Colonic mucosa (tissue), 4 donors: ENCODE measurements around the gene PCDHGB4. TPM values are rescaled to one million over a fixed set of nuclear protein-coding genes. Genes with fewer than 3 reads are reported as not detected.
"Not testable (repeated sequence)": the region's sequence is repeated elsewhere in the genome, so short reads cannot be mapped to it uniquely, and the experiment has no call there.

Source experiments
- DNase-seq: peaks from one replicate; pipeline ENCODE4 v3.0.0-alpha.2; 2020
- H3K27ac ChIP-seq: fragments of 200-600 bp; one replicate; pipeline ENCODE4 v1.8.0; 2021
- H3K27me3 ChIP-seq: fragments of 200-600 bp; one replicate; pipeline ENCODE4 v1.8.0; 2021
- H3K36me3 ChIP-seq: fragments of 200-600 bp; one replicate; pipeline ENCODE4 v1.8.0; 2021
- H3K4me1 ChIP-seq: fragments of 200-600 bp; one replicate; pipeline ENCODE4 v1.8.0; 2021; ENCODE audit warnings: mild to moderate bottlenecking
- H3K4me3 ChIP-seq: fragments of 200-600 bp; one replicate; pipeline ENCODE4 v1.8.0; 2021
- H3K9ac ChIP-seq, 2 donors: one replicate each; pipeline ENCODE4 v1.7.0; 2013; ENCODE audit warnings: control low read depth in 2 of 2, low read depth in 2 of 2, low read length in 2 of 2
- H3K9me3 ChIP-seq: fragments of 200-600 bp; one replicate; pipeline ENCODE4 v1.8.0; 2021
- intact Hi-C: fragments of 100-400 bp; cut with DNase I; formaldehyde crosslinking; loops from one replicate; pipeline ENCODE4 v1.14.1; 2022
- total RNA-seq, 2 donors: library from RNA; stranded (reverse); fragmentation: NEBNext Ultra II Directional in 1 of 2; extraction: Animal tissue kit (Norgen Biotek cat#: 25700) in 1 of 2; gene quantifications; one replicate each; pipeline ENCODE4 v1.2.1, GENCODE V29; 2021
- TF ChIP-seq, protein P1 (sequence below): fragments of 200-600 bp; IDR thresholded peaks from one replicate; pipeline ENCODE4 v1.8.0; 2022; ENCODE audit warnings: antibody characterized with exemption, mild to moderate bottlenecking
- donor health status: healthy.
- donor health status: DM: no; HTN: no; CAD: no.
- donor health status: DM: no; HTN: no; CAD: no.

The PCDHGB4 gene
- total RNA-seq, 2 donors from 2014 or later: 0.69 to 0.96 TPM

DNA sequence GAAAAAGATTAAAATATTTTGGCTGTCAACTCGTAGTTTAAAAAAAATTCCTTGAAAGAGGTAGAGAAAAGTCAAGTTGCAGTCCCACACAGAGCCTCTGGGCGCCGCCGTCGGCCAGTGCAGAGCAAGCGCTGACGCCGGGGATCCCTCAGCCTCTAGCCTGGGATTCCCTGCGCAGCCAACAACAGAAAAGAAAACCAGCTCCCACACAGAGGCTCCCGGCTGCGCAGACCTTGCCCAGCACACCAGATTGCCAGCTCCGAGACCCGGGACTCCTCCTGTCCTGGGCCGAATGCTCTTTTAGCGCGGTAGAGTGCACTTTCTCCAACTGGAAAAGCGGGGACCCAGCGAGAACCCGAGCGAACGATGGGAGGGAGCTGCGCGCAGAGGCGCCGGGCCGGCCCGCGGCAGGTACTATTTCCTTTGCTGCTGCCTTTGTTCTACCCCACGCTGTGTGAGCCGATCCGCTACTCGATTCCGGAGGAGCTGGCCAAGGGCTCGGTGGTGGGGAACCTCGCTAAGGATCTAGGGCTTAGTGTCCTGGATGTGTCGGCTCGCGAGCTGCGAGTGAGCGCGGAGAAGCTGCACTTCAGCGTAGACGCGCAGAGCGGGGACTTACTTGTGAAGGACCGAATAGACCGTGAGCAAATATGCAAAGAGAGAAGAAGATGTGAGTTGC is 30.1 kb downstream of the PCDHGB4 start, which contains the start of gene PCDHGB7:
Gene PCDHGB7, plus strand, starts transcription at position 184 of the 679 bp plus-strand sequence. Its CDS starts 183 bp downstream, at position 367.
- intact Hi-C loops: loop anchor here (10.0 kb wide), 2 partner anchors 107 to 147 kb away; no protein-coding TSS in a partner anchor
- H3K36me3 ChIP-seq, H3K4me1 ChIP-seq, H3K9me3 ChIP-seq, H3K27me3 ChIP-seq, H3K9ac ChIP-seq, H3K27ac ChIP-seq: not testable (repeated sequence)
- TF ChIP-seq, protein P1, sequence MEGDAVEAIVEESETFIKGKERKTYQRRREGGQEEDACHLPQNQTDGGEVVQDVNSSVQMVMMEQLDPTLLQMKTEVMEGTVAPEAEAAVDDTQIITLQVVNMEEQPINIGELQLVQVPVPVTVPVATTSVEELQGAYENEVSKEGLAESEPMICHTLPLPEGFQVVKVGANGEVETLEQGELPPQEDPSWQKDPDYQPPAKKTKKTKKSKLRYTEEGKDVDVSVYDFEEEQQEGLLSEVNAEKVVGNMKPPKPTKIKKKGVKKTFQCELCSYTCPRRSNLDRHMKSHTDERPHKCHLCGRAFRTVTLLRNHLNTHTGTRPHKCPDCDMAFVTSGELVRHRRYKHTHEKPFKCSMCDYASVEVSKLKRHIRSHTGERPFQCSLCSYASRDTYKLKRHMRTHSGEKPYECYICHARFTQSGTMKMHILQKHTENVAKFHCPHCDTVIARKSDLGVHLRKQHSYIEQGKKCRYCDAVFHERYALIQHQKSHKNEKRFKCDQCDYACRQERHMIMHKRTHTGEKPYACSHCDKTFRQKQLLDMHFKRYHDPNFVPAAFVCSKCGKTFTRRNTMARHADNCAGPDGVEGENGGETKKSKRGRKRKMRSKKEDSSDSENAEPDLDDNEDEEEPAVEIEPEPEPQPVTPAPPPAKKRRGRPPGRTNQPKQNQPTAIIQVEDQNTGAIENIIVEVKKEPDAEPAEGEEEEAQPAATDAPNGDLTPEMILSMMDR: peak; percentile 32
- DNase-seq: peak; percentile 52
- H3K4me3 ChIP-seq: peak within 1 kb of the TSS; percentile 26

DNA sequence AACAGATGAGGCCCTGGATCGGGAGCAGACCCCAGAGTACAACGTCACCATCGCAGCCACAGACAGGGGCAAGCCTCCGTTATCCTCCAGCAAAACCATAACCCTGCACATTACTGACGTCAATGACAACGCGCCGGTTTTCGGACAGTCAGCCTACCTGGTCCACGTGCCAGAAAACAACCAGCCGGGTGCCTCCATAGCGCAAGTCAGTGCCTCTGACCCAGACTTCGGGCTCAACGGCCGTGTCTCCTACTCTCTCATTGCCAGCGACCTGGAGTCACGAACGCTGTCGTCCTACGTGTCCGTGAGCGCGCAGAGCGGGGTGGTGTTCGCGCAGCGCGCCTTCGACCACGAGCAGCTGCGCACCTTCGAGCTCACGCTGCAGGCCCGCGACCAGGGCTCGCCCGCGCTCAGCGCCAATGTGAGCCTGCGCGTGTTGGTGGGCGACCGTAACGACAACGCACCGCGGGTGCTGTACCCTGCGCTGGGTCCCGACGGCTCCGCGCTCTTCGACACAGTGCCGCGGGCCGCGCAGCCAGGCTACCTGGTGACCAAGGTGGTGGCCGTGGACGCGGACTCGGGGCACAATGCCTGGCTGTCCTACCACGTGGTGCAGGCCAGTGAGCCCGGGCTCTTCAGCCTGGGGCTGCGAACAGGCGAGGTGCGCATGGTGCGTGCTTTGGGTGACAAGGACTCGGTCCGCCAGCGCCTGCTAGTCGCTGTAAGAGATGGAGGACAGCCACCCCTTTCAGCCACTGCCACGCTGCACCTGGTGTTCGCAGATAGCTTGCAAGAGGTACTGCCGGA is 31.8 kb downstream of the PCDHGB4 start:
- TF ChIP-seq, protein P1: no peak
- Histone ChIP-seq H3K27me3 (peaks cover 5% of the 10 kb centered on the region), H3K4me3 (no peak overlapping the region), H3K9me3 (peaks cover 11% of the 10 kb centered on the region), H3K4me1 (no peaks in the 10 kb centered on the region), H3K9ac (no peak overlapping the region), H3K36me3 (no peaks in the 10 kb centered on the region), H3K27ac (no peak overlapping the region)
- no peak for DNase-seq
- intact Hi-C loops: loop anchor here (10.0 kb wide), 2 partner anchors 106 to 146 kb away; no protein-coding TSS in a partner anchor

DNA sequence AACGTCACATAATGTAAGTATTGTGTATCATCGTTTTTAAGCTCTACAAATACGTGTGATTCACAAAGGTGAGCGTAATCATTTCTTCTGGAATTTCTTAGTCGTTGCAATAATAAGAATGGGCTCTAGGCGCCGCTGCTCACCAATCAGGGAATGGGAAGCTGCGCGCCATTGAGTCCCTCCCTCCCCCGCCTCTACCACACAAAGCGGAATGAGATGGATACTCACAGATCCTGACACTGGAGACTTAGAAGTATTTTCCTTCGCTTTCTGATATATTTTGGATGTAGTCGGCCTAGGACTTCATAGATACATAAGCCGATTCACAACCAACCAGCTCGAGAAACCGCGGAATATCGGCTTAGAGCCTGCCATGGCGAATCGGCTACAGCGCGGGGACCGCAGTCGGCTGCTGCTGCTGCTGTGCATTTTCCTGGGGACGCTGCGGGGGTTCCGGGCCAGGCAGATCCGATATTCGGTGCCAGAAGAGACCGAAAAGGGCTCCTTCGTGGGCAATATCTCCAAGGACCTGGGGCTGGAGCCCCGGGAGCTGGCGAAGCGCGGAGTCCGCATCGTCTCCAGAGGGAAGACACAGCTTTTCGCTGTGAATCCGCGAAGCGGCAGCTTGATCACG is 33.5 kb downstream of the PCDHGB4 start, which contains the start of gene PCDHGA11:
Gene PCDHGA11, plus strand, starts transcription at position 197 of the 634 bp plus-strand sequence. Its CDS starts 177 bp downstream, at position 374.
- intact Hi-C loops: no loop called here
- Histone ChIP-seq H3K4me1 (no peaks in the 10 kb centered on the region), H3K9me3 (peaks cover 11% of the 10 kb centered on the region), H3K36me3 (no peaks in the 10 kb centered on the region), H3K27ac (no peak within 1 kb of the TSS), H3K9ac (no peak within 1 kb of the TSS), H3K4me3 (peak within 1 kb of the TSS; percentile 18), H3K27me3 (peaks cover 5% of the 10 kb centered on the region)
- DNase-seq: peak; percentile 38
- TF ChIP-seq, protein P1: no peak

DNA sequence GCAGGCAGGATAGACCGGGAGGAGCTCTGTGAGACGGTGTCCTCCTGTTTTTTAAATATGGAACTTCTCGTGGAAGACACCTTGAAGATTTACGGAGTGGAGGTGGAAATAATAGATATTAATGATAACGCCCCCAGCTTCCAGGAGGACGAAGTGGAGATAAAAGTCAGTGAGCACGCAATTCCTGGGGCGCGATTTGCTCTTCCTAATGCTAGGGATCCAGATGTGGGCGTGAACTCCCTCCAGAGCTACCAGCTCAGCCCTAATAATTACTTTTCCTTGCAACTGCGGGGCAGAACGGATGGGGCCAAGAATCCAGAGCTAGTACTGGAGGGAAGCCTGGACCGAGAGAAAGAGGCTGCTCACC is 34.0 kb downstream of the PCDHGB4 start:
- Histone ChIP-seq H3K27ac (no peak overlapping the region), H3K27me3 (peaks cover 5% of the 10 kb centered on the region), H3K36me3 (no peaks in the 10 kb centered on the region), H3K4me3 (no peak overlapping the region), H3K4me1 (no peaks in the 10 kb centered on the region), H3K9me3 (peaks cover 11% of the 10 kb centered on the region), H3K9ac (no peak overlapping the region)
- TF ChIP-seq, protein P1: no peak
- DNase-seq: no peak
- intact Hi-C loops: no loop called here

DNA sequence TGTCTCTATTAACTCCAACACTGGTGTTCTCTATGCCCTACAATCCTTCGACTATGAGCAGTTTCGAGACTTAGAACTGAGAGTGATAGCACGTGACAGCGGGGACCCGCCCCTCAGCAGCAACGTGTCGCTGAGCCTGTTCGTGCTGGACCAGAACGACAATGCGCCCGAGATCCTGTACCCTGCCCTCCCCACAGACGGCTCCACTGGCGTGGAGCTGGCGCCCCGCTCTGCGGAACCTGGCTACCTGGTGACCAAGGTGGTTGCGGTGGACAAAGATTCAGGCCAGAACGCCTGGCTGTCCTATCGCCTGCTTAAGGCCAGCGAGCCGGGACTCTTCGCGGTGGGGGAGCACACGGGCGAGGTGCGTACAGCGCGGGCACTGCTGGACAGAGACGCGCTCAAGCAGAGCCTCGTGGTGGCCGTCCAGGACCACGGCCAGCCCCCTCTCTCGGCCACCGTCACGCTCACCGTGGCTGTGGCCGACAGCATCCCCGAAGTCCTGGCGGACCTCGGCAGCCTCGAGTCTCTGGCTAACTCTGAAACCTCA is 35.3 kb downstream of the PCDHGB4 start:
- Histone ChIP-seq H3K36me3 (no peaks in the 10 kb centered on the region), H3K4me3 (no peak overlapping the region), H3K4me1 (no peaks in the 10 kb centered on the region), H3K27ac (no peak overlapping the region), H3K27me3 (peaks cover 5% of the 10 kb centered on the region), H3K9ac (no peak overlapping the region), H3K9me3 (peaks cover 16% of the 10 kb centered on the region)
- TF ChIP-seq, protein P1: no peak
- intact Hi-C loops: no loop called here
- no peak for DNase-seq
